Subcutaneous adipose tissue (tissue), 4 donors: ENCODE results near the gene TACC2. TPM values are rescaled to one million over a fixed set of nuclear protein-coding genes. Genes with fewer than 3 reads are reported as not detected.

ENCODE experiments used
- total RNA-seq, 4 donors: library from RNA; depleted of rRNA; stranded (reverse); fragments of >200 nt; gene quantifications; one replicate each; pipeline ENCODE4 v1.1.0, GENCODE V29; 2016
- TF ChIP-seq, protein P1 (sequence below): fragments of 450-650 bp; IDR thresholded peaks from one replicate; pipeline ENCODE4 v1.5.1; 2016; ENCODE audit warnings: low read depth, mild to moderate bottlenecking, control low read depth, antibody characterized with exemption, moderate library complexity

TACC2 gene
- total RNA-seq, 4 donors from 2014 or later = 16.1 to 71.6 (median 23.3) TPM

DNA sequence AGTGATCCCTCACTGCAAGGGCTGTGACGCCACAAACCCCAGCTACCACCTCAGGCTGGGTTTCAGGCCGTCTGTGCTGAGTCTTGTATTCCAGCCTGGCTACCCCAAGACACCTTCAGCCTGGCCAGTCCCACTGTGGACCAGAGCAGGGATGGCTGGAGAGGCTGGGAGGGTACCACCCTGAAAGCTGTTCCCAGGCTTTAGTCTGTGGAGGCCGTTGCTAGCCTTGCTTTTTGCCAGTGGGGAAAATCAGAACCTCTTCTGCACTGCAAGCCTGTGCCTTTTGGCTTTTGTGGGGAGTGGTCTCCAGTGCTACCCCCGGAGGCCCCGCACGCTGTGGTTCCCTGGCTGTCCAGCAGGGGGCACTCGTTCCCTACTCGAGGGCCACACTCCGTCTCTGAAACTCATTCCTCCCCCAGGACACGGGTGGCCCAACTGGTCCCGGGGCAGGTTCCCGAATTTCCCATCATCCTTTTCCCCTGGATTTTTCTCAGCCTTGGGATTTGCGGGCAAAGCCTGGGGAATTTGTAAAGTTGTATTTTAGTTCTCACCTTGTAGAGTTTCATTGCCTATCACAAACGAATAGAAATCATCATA lies 153.8 kb downstream of the TACC2 start:
- TF ChIP-seq, protein P1, sequence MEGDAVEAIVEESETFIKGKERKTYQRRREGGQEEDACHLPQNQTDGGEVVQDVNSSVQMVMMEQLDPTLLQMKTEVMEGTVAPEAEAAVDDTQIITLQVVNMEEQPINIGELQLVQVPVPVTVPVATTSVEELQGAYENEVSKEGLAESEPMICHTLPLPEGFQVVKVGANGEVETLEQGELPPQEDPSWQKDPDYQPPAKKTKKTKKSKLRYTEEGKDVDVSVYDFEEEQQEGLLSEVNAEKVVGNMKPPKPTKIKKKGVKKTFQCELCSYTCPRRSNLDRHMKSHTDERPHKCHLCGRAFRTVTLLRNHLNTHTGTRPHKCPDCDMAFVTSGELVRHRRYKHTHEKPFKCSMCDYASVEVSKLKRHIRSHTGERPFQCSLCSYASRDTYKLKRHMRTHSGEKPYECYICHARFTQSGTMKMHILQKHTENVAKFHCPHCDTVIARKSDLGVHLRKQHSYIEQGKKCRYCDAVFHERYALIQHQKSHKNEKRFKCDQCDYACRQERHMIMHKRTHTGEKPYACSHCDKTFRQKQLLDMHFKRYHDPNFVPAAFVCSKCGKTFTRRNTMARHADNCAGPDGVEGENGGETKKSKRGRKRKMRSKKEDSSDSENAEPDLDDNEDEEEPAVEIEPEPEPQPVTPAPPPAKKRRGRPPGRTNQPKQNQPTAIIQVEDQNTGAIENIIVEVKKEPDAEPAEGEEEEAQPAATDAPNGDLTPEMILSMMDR = no peak

DNA sequence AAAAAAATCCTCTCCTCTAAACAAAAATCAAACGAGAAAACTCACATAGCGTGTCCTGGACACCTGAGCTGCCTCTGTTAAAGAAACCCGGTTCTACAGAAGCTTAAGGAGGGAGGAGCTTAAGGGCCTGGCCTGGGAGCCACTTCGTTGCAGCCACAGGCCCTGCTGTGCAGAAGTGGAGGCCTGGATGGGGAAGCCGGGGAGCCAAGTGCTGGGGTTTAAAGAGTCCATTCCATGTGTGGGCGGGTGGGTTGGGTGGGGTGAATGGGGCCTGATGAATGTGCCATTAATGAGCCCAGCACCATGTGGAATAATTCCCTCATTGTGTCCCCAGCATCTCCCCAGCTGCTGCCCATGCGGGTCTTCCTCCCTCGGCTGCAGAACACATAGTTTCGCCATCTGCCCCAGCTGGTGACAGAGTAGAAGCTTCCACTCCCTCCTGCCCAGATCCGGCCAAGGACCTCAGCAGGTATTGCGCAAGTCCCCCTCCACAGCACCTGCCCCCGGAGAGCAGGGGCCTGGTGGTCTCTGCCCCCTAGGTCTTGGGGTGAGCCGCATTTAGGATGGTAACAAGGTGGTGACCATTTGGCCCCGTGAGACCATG lies 154.4 kb downstream of the TACC2 start:
- TF ChIP-seq, protein P1 = no peak

DNA sequence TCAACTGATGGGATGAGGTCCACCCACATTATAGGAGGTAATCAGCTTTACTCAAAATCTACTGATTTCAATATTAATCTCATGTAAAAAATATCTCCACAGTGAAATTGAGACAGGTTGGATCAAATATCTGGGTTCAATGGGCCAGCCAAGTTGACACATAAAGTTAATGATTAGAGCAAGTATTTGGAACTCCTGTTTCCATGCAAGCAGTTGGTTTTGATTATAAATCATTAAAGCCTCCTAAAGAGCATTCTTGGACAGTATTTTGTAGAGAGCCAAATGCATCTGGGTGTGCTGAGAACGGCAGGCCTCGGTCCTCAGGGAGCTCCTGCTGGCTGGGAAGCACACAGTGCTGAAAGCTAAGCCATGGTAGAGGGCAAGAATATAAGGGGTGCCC lies 155.2 kb downstream of the TACC2 start:
- TF ChIP-seq, protein P1 = no peak

DNA sequence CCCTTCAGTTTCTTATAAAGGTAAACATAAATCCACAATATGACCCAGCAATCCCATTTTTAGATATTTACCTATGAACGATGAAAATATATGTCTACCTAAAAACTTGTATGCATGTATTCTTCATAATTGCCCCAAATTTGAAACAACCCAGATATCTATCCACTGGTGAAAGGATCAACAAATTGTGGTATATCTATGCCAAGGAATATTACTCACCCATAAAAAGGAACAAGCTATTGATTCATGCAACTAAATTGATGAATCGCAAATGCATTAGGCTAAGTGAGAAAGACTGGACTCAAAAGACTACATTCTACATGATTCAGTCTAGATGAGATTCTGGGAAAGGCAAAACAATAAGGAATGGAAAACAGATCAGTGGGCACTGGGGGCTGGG lies 156.2 kb downstream of the TACC2 start:
- TF ChIP-seq, protein P1 = no peak

DNA sequence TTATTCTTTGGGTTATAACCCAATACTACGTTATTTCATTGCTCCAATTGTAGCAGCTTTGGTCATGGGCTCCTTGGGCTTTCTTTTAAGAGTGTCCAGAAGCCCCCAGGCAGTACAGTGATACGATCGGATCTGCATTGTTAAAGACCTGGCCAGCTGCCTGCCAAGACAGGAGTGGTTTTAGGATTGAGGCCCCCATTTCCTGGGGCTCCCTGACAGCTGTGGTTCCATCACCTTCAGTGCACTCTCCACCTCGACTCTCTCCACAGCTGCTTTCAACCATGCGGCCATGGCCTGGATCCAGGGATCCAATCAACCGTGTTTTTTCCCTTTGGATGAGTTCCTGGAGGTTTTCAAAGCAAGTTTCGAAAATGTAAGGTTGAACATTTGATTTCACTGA lies 158.7 kb downstream of the TACC2 start:
- TF ChIP-seq, protein P1 = no peak

DNA sequence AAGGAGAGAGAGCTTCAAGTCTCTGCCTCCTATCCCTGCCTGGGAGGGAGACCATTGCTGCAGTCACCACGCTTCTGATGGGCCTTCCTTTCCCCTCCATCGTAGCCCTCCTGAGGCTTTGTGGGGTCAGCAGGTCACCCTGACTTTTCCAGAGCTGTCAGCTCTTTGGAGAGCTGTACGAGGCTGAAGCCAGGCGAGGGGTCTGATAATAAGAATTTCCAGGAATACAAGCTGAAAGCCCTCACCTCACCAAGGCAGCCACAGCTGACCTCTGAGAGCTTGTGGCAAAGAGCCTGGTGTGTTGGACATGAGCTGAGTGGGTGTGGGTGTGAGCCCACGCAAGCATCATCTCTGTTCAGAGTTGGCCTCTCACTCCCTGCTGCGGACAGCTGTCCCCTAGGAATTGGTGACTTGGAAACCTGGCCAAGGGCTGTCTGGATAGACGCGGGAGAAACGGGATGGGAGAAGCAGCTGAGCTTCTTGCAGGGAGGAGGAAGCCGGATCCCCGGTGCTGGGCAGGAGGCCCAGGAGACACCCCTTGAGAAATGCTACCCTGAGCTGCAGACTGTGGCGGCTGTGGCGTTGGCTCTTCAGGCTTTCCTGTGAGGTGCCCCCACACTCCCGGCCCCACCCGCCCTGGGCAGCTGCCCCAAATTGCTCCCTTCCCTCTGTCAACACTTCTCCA lies 160.1 kb downstream of the TACC2 start:
- TF ChIP-seq, protein P1 = no peak
